Neural cell (in vitro differentiated cells): ENCODE results near the gene IGF2BP2.

Experiments used
- POLR2AphosphoS5 ChIP-seq: IDR thresholded peaks from 2 replicates; pipeline ENCODE4 v1.6.1; 2012
- SMC3 ChIP-seq: fragments of 450-650 bp; conservative IDR thresholded peaks from 2 replicates; pipeline ENCODE4 v1.6.1; 2014; ENCODE audit warnings: antibody characterized with exemption, mild to moderate bottlenecking, moderate library complexity; ENCODE audit not compliant: poor library complexity
- TAF1 ChIP-seq: IDR thresholded peaks from 2 replicates; pipeline ENCODE4 v1.6.1; 2012; ENCODE audit warnings: low read depth
- TF ChIP-seq, protein P1 (sequence below): fragments of 450-650 bp; IDR thresholded peaks from 2 replicates; pipeline ENCODE4 v1.5.1; 2014; ENCODE audit warnings: antibody characterized with exemption, mild to moderate bottlenecking, moderate library complexity; ENCODE audit not compliant: poor library complexity, severe bottlenecking
- TF ChIP-seq, protein P2 (sequence below): IDR thresholded peaks from 2 replicates; pipeline ENCODE4 v1.6.1; 2012; ENCODE audit warnings: borderline replicate concordance

DNA sequence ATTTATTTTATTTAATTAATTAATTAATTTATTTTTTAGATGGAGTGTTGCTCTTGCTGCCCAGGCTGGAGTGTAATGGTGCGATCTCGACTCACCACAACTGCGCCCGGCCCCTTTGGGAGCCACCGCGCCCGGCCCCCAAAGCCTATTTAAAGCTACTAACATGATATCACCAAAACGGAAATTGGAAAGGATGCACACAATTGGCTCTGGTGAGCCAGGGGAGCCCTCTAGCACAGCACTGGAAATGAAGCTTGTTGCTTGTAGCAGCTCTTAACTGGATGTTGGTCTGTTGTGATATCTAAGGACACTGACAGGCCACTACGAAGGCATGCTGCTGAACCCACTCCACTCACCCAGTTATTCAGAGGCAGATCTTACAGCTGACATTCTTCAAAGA lies 104.5 kb downstream of the IGF2BP2 start:
- TF ChIP-seq, protein P1, sequence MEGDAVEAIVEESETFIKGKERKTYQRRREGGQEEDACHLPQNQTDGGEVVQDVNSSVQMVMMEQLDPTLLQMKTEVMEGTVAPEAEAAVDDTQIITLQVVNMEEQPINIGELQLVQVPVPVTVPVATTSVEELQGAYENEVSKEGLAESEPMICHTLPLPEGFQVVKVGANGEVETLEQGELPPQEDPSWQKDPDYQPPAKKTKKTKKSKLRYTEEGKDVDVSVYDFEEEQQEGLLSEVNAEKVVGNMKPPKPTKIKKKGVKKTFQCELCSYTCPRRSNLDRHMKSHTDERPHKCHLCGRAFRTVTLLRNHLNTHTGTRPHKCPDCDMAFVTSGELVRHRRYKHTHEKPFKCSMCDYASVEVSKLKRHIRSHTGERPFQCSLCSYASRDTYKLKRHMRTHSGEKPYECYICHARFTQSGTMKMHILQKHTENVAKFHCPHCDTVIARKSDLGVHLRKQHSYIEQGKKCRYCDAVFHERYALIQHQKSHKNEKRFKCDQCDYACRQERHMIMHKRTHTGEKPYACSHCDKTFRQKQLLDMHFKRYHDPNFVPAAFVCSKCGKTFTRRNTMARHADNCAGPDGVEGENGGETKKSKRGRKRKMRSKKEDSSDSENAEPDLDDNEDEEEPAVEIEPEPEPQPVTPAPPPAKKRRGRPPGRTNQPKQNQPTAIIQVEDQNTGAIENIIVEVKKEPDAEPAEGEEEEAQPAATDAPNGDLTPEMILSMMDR = no peak
- TF ChIP-seq, protein P2, sequence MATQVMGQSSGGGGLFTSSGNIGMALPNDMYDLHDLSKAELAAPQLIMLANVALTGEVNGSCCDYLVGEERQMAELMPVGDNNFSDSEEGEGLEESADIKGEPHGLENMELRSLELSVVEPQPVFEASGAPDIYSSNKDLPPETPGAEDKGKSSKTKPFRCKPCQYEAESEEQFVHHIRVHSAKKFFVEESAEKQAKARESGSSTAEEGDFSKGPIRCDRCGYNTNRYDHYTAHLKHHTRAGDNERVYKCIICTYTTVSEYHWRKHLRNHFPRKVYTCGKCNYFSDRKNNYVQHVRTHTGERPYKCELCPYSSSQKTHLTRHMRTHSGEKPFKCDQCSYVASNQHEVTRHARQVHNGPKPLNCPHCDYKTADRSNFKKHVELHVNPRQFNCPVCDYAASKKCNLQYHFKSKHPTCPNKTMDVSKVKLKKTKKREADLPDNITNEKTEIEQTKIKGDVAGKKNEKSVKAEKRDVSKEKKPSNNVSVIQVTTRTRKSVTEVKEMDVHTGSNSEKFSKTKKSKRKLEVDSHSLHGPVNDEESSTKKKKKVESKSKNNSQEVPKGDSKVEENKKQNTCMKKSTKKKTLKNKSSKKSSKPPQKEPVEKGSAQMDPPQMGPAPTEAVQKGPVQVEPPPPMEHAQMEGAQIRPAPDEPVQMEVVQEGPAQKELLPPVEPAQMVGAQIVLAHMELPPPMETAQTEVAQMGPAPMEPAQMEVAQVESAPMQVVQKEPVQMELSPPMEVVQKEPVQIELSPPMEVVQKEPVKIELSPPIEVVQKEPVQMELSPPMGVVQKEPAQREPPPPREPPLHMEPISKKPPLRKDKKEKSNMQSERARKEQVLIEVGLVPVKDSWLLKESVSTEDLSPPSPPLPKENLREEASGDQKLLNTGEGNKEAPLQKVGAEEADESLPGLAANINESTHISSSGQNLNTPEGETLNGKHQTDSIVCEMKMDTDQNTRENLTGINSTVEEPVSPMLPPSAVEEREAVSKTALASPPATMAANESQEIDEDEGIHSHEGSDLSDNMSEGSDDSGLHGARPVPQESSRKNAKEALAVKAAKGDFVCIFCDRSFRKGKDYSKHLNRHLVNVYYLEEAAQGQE = no peak
- no peak for TF ChIP-seq TAF1
- no peak for TF ChIP-seq POLR2AphosphoS5
- TF ChIP-seq SMC3 = no peak
